NT2/D1 (cell line): Measurements from ENCODE around the gene SPG21.

Source experiments
- DNase-seq: peaks from one replicate; pipeline ENCODE4 v3.0.0-alpha.2; 2011; ENCODE audit warnings: low read depth, low spot score
- H3K27me3 ChIP-seq: 2 replicates; pipeline ENCODE4 v1.6.0; 2011; ENCODE audit warnings: mild to moderate bottlenecking; ENCODE audit not compliant: insufficient read length, insufficient read depth
- H3K36me3 ChIP-seq: 2 replicates; pipeline ENCODE4 v1.6.1; 2011; ENCODE audit warnings: mild to moderate bottlenecking, low read length, mixed read lengths; ENCODE audit not compliant: insufficient read depth, insufficient read length
- H3K4me1 ChIP-seq: 2 replicates; pipeline ENCODE4 v1.5.1; 2011; ENCODE audit not compliant: insufficient read depth, insufficient read length
- H3K4me3 ChIP-seq: 2 replicates; pipeline ENCODE4 v1.5.1; 2011; ENCODE audit warnings: low read depth; ENCODE audit not compliant: insufficient read length
- H3K9ac ChIP-seq: 2 replicates; pipeline ENCODE4 v1.6.0; 2011; ENCODE audit warnings: low read depth; ENCODE audit not compliant: insufficient read length
- H3K9me3 ChIP-seq: 2 replicates; pipeline ENCODE4 v1.5.1; 2011; ENCODE audit warnings: mild to moderate bottlenecking, low read length; ENCODE audit not compliant: insufficient read depth
- SUZ12 ChIP-seq: IDR thresholded peaks from 2 replicates; pipeline ENCODE4 v1.6.1; 2011; ENCODE audit not compliant: insufficient read length, insufficient read depth; ENCODE audit errors: extremely low read depth
- YY1 ChIP-seq: IDR thresholded peaks from 2 replicates; pipeline ENCODE4 v1.6.1; 2011; ENCODE audit not compliant: insufficient read length, insufficient read depth
- ZNF274 ChIP-seq: IDR thresholded peaks from 2 replicates; pipeline ENCODE4 v1.6.1; 2011; ENCODE audit warnings: mild to moderate bottlenecking, low read depth, low read length

SPG21 gene

GRCh38 chr15:64969401-64969800, 20.3 kb downstream of the SPG21 start:
- TF ChIP-seq YY1 (no peak), ZNF274 (no peak), SUZ12 (no peak)
- Histone ChIP-seq H3K9ac (no peak overlapping the region), H3K4me3 (no peak overlapping the region), H3K9me3 (no peaks in the 10 kb centered on the region), H3K36me3 (peaks cover 61% of the 10 kb centered on the region), H3K4me1 (no peaks in the 10 kb centered on the region), H3K27me3 (no peaks in the 10 kb centered on the region)
- no peak for DNase-seq

GRCh38 chr15:64961013-64961412, 28.7 kb downstream of the SPG21 start:
- TF ChIP-seq YY1 (no peak), SUZ12 (no peak), ZNF274 (no peak)
- no peak for DNase-seq
- Histone ChIP-seq H3K9me3 (no peaks in the 10 kb centered on the region), H3K4me1 (no peaks in the 10 kb centered on the region), H3K4me3 (no peak overlapping the region), H3K36me3 (peaks cover 74% of the 10 kb centered on the region), H3K27me3 (no peaks in the 10 kb centered on the region), H3K9ac (no peak overlapping the region)

GRCh38 chr15:64960153-64960552, 29.6 kb downstream of the SPG21 start:
- Histone ChIP-seq H3K4me1 (no peaks in the 10 kb centered on the region), H3K9ac (no peak overlapping the region), H3K9me3 (no peaks in the 10 kb centered on the region), H3K4me3 (no peak overlapping the region), H3K27me3 (no peaks in the 10 kb centered on the region), H3K36me3 (peaks cover 80% of the 10 kb centered on the region)
- no peak for DNase-seq
- TF ChIP-seq YY1 (no peak), ZNF274 (no peak), SUZ12 (no peak)

GRCh38 chr15:64959128-64959527, 30.6 kb downstream of the SPG21 start:
- DNase-seq, result no peak
- no peaks in the 10 kb centered on the region for H3K27me3 ChIP-seq
- H3K4me1 ChIP-seq, result no peaks in the 10 kb centered on the region
- H3K9me3 ChIP-seq, result no peaks in the 10 kb centered on the region
- H3K9ac ChIP-seq, result no peak overlapping the region
- no peak overlapping the region for H3K4me3 ChIP-seq
- peaks cover 73% of the 10 kb centered on the region for H3K36me3 ChIP-seq
- TF ChIP-seq YY1, result no peak
- TF ChIP-seq ZNF274, result no peak
- no peak for TF ChIP-seq SUZ12

- DNase-seq, result no peak
- no peak for TF ChIP-seq SUZ12
- TF ChIP-seq YY1, result no peak
- no peak for TF ChIP-seq ZNF274
- H3K9me3 ChIP-seq, result no peaks in the 10 kb centered on the region
- H3K4me3 ChIP-seq, result no peak overlapping the region
- no peaks in the 10 kb centered on the region for H3K27me3 ChIP-seq
- H3K4me1 ChIP-seq, result peaks cover 4% of the 10 kb centered on the region
- peaks cover 37% of the 10 kb centered on the region for H3K36me3 ChIP-seq
- H3K9ac ChIP-seq, result no peak overlapping the region
Measured at GRCh38 chr15:64954395-64954794, 35.3 kb downstream of the SPG21 start.

- H3K9ac ChIP-seq, result no peak overlapping the region
- H3K4me1 ChIP-seq, result peaks cover 4% of the 10 kb centered on the region
- no peaks in the 10 kb centered on the region for H3K27me3 ChIP-seq
- H3K4me3 ChIP-seq, result no peak overlapping the region
- DNase-seq, result no peak
- TF ChIP-seq YY1 (no peak), SUZ12 (no peak), ZNF274 (no peak)
- no peaks in the 10 kb centered on the region for H3K9me3 ChIP-seq
- peaks cover 18% of the 10 kb centered on the region for H3K36me3 ChIP-seq
Measured at GRCh38 chr15:64951777-64952418, 37.8 kb downstream of the SPG21 start.

- no peak for DNase-seq
- peaks cover 4% of the 10 kb centered on the region for H3K4me1 ChIP-seq
- no peak overlapping the region for H3K9ac ChIP-seq
- no peaks in the 10 kb centered on the region for H3K27me3 ChIP-seq
- H3K4me3 ChIP-seq, result no peak overlapping the region
- peaks cover 14% of the 10 kb centered on the region for H3K36me3 ChIP-seq
- no peaks in the 10 kb centered on the region for H3K9me3 ChIP-seq
- TF ChIP-seq ZNF274 (no peak), YY1 (no peak), SUZ12 (no peak)
Measured at GRCh38 chr15:64950888-64951287, 38.8 kb downstream of the SPG21 start.
